Measurements from ENCODE around the gene SIRT6.
"Not testable (repeated sequence)": the region's sequence is repeated elsewhere in the genome, so short reads cannot be mapped to it uniquely, and the experiment has no call there.

SIRT6 gene

GRCh38 chr19:4129050-4129449, 53.3 kb downstream of the SIRT6 start:
- DNase-seq: not testable (repeated sequence)

- DNase-seq: not testable (repeated sequence)
These were observed 55.0 kb downstream of the SIRT6 start for GRCh38 chr19:4127322-4127721.

- DNase-seq: no peak
These were observed 57.7 kb downstream of the SIRT6 start for GRCh38 chr19:4124638-4125037.
